PC-3 (cell line): ENCODE results near the gene DNAJC19.

ENCODE experiments used
- CTCF ChIP-seq: fragments of 300-600 bp; sonication (generic); conservative IDR thresholded peaks from 2 replicates; pipeline ENCODE4 v1.5.1; 2017; ENCODE audit warnings: antibody characterized with exemption, low read depth, mild to moderate bottlenecking, low read length
- EZH2 ChIP-seq: fragments of 300-600 bp; sonication (generic); IDR thresholded peaks from one replicate; pipeline ENCODE4 v1.6.1; 2017; ENCODE audit warnings: antibody characterized with exemption, mild to moderate bottlenecking, low read length; ENCODE audit not compliant: unreplicated experiment
- EZH2phosphoT487 ChIP-seq: fragments of 300-600 bp; sonication (generic); IDR thresholded peaks from 2 replicates; pipeline ENCODE4 v1.6.1; 2018; ENCODE audit warnings: mild to moderate bottlenecking, antibody characterized with exemption, low read length, borderline replicate concordance

GRCh38 chr3:180970931-180971330, 18.6 kb downstream of the DNAJC19 start:
- TF ChIP-seq CTCF (no peak), EZH2 (no peak), EZH2phosphoT487 (no peak)
